ENCODE results near the gene CDH23.

The CDH23 gene

GRCh38 chr10:71630168-71630567 is 233.4 kb downstream of the CDH23 start:
- no peak for DNase-seq

GRCh38 chr10:71631007-71631861 is 234.5 kb downstream of the CDH23 start:
- DNase-seq = peak; percentile 54

- peak; percentile 10 for DNase-seq
Observed at GRCh38 chr10:71632200-71632820, 235.6 kb downstream of the CDH23 start.

GRCh38 chr10:71632896-71633600 is 236.3 kb downstream of the CDH23 start:
- peak; percentile 36 for DNase-seq

- no peak for DNase-seq
Observed at GRCh38 chr10:71633920-71634319, 237.2 kb downstream of the CDH23 start.

GRCh38 chr10:71634531-71635164 is 237.9 kb downstream of the CDH23 start:
- peak; percentile 19 for DNase-seq

GRCh38 chr10:71635251-71635866 is 238.6 kb downstream of the CDH23 start:
- no peak for DNase-seq

GRCh38 chr10:71635867-71636266 is 239.1 kb downstream of the CDH23 start:
- no peak for DNase-seq

- no peak for DNase-seq
Observed at GRCh38 chr10:71636588-71636987, 239.9 kb downstream of the CDH23 start.

- DNase-seq = no peak
Observed at GRCh38 chr10:71637305-71637704, 240.6 kb downstream of the CDH23 start.

GRCh38 chr10:71638064-71638821 is 241.5 kb downstream of the CDH23 start:
- no peak for DNase-seq

GRCh38 chr10:71638822-71639719 is 242.4 kb downstream of the CDH23 start:
- DNase-seq = peak; percentile 1

- no peak for DNase-seq
Observed at GRCh38 chr10:71640607-71641006, 243.9 kb downstream of the CDH23 start.

- DNase-seq = no peak
Observed at GRCh38 chr10:71641449-71641848, 244.7 kb downstream of the CDH23 start.

GRCh38 chr10:71641986-71642385 is 245.3 kb downstream of the CDH23 start:
- no peak for DNase-seq

GRCh38 chr10:71643904-71644303 is 247.2 kb downstream of the CDH23 start:
- DNase-seq = no peak

- DNase-seq = no peak
Observed at GRCh38 chr10:71644307-71645180, 247.8 kb downstream of the CDH23 start.

GRCh38 chr10:71645185-71645584 is 248.5 kb downstream of the CDH23 start:
- DNase-seq = no peak

- DNase-seq = no peak
Observed at GRCh38 chr10:71646037-71646436, 249.3 kb downstream of the CDH23 start.

Measured in NCI-H524 treated with DMSO at 0.1 percent for 48 hours (cell line).